Gastrocnemius medialis (tissue), 4 donors: ENCODE measurements around the gene TKTL2. TPM values are rescaled to one million over a fixed set of nuclear protein-coding genes. Genes with fewer than 3 reads are reported as not detected.

Source experiments
- ATAC-seq, 2 donors: fragments of 150-250 bp; one replicate each; pipeline ENCODE4 v1.9.1; 2016
- DNase-seq, 2 donors: peaks; one replicate each; pipeline ENCODE4 v3.0.0-alpha.2; 2019
- H3K27ac ChIP-seq, 4 donors: fragments of 200-600 bp; sonication (generic); 1 replicate in 1 of 4; 2 replicates in 3 of 4; pipeline ENCODE4 v1.5.1; 2016 to 2018; ENCODE audit warnings: mild to moderate bottlenecking in 2 of 4, moderate library complexity in 1 of 4
- H3K27me3 ChIP-seq, 3 donors: fragments of 200-600 bp; sonication (generic) in 2 of 3; 1 replicate in 1 of 3; 2 replicates in 2 of 3; pipeline versions ENCODE4 v1.5.1 to v1.6.0; 2016 to 2019; ENCODE audit warnings: mild to moderate bottlenecking in 1 of 3, moderate library complexity in 1 of 3
- H3K36me3 ChIP-seq, 2 donors: fragments of 200-600 bp; sonication (generic) in 1 of 2; one replicate each; pipeline ENCODE4 v1.5.1; 2017 to 2018
- H3K4me1 ChIP-seq, 2 donors: fragments of 200-600 bp; sonication (generic) in 1 of 2; one replicate each; pipeline ENCODE4 v1.5.1; 2016 to 2017; ENCODE audit warnings: mild to moderate bottlenecking in 2 of 2
- H3K4me3 ChIP-seq, 4 donors: fragments of 200-600 bp; sonication (generic) in 3 of 4; 1 replicate in 1 of 4; 2 replicates in 3 of 4; pipeline ENCODE4 v1.5.1; 2016 to 2019; ENCODE audit warnings: mild to moderate bottlenecking in 2 of 4
- H3K9me3 ChIP-seq, 3 donors: fragments of 200-600 bp; sonication (generic) in 2 of 3; 1 replicate in 1 of 3; 2 replicates in 2 of 3; pipeline ENCODE4 v1.5.1; 2016 to 2019
- CTCF ChIP-seq, 5 experiments: fragments of 450-650 bp in 3 of 5; fragments of 200-600 bp in 2 of 5; sonication (generic) in 2 of 5; IDR thresholded peaks in 4 of 5; conservative IDR thresholded peaks in 1 of 5; 1 replicate in 4 of 5; 2 replicates in 1 of 5; pipeline ENCODE4 v1.5.1; 2016 to 2019; ENCODE audit warnings: antibody characterized with exemption in 5 of 5, mild to moderate bottlenecking in 3 of 5, moderate library complexity in 3 of 5
- POLR2A ChIP-seq, 2 donors: fragments of 450-650 bp; IDR thresholded peaks; one replicate each; pipeline ENCODE4 v1.6.1; 2017; ENCODE audit warnings: antibody characterized with exemption in 2 of 2, mild to moderate bottlenecking in 2 of 2, moderate library complexity in 2 of 2
- in situ Hi-C, 4 donors: fragments of 200-750 bp; cut with MboI; loops; one replicate each; pipeline versions ENCODE4 v1.15.0 to v1.8.0; 2017; ENCODE audit warnings: low sequenced_read_pairs in 4 of 4
- intact Hi-C: fragments of 100-400 bp; cut with DNase I; formaldehyde crosslinking; loops from one replicate; pipeline ENCODE4 v1.15.1; 2023; ENCODE audit warnings: low total_unique reads
- total RNA-seq, 4 donors: library from RNA; depleted of rRNA; stranded (reverse); fragments of >200 nt; gene quantifications; one replicate each; pipeline versions ENCODE4 v1.1.0 to v1.2.3, GENCODE V29; 2016

TKTL2 gene
- total RNA-seq, 4 donors from 2014 or later = not detected

GRCh38 chr4:163440040-163440439 is 33.5 kb downstream of the TKTL2 start:
- TF ChIP-seq CTCF (IDR thresholded peaks at IDR 0.05 in 4 of 5, conservative IDR thresholded peaks at IDR 0.05 in 1 of 5) (no peak), POLR2A (IDR thresholded peaks at IDR 0.05) (no peak)
- DNase-seq = no peak
- intact Hi-C loops (no loop called here), in situ Hi-C loops (no loop called here)
- no peaks in the 10 kb centered on the region for H3K27me3 ChIP-seq
- H3K27ac ChIP-seq = no peak overlapping the region
- no peaks in the 10 kb centered on the region for H3K9me3 ChIP-seq
- no peaks in the 10 kb centered on the region for H3K4me1 ChIP-seq
- no peaks in the 10 kb centered on the region for H3K36me3 ChIP-seq
- H3K4me3 ChIP-seq = no peak overlapping the region
- no peak for ATAC-seq

Other genes starting within 250 kb of the TKTL2 start
- gene NPY1R, start 141.2 kb downstream of the TKTL2 start, total RNA-seq = 1 to 10 TPM in 3 of 4 donors, under 1 TPM in 1; 0.40 to 3.1 (median 1.3) TPM
- gene NPY5R, start 129.9 kb downstream of the TKTL2 start, total RNA-seq = not detected
- 10 to 100 TPM in 2 of 4 donors, 1 to 10 TPM in 2; 4.0 to 15.4 (median 8.7) TPM for gene TMA16, start 20.9 kb upstream of the TKTL2 start, total RNA-seq